ENCODE measurements around the gene ENDOG. TPM values are rescaled to one million over a fixed set of nuclear protein-coding genes. Genes with fewer than 3 reads are reported as not detected.

ENDOG gene
- total RNA-seq, 1 experiment from 2014 or later, result 48.3 TPM

DNA sequence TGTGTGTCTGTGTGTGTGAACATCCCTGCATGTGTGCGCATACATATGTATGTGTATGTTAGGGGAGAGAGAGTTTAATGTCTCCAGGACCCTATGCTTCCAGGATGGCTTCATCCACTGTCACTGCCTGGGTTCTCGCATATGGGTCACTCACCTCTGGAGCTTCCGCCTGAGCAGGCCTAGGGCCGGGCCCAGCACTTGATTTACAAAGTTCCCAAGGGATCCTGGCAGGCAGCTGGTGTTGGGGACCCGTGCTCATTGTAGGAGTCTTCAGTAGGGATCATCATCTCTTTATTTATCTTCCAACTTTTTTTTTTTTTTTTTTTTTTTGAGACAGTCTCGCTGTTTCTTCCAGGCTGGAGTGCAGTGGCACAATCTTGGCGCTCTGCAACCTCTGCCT lies 18.2 kb upstream of the ENDOG start:
- no peak for DNase-seq (ENCODE audit: low read depth)

DNA sequence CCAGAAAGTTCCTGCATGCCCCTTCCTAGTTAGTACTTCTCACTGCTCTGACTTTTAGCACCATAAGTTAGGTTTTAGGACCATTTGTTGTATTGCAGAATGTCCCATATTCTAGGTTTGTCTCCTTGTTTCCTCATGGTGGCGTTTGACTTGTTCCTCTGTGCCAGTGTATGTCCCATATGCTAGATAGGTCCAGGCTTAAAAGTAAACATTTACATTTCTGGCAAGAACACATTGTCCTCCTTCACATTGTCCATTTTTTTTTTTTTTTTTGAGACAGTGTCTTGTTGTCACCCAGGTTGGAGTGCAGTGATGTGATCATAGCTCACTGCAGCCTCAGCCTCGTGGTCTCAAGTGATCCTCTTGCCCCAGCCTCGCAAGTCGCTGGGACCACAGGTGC lies 15.8 kb upstream of the ENDOG start:
- no peak for DNase-seq (ENCODE audit: low read depth)

DNA sequence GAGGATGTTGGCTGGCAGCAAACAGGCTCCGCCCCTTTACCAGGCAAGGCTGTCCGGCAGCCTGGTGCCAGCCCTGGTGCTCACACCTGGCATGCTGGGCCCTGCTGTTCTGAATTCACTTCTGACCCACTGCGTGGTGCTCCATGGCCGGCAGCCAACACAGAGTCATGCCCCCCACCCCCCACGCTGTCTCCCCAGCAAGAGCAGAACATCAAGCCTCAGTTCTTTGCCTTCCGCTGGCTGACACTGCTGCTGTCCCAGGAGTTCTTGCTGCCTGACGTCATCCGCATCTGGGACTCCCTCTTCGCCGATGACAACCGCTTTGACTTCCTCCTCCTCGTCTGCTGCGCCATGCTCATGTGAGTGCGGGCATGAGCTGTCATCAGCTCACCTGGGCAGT lies 12.6 kb upstream of the ENDOG start:
- DNase-seq (ENCODE audit: low read depth), result no peak

DNA sequence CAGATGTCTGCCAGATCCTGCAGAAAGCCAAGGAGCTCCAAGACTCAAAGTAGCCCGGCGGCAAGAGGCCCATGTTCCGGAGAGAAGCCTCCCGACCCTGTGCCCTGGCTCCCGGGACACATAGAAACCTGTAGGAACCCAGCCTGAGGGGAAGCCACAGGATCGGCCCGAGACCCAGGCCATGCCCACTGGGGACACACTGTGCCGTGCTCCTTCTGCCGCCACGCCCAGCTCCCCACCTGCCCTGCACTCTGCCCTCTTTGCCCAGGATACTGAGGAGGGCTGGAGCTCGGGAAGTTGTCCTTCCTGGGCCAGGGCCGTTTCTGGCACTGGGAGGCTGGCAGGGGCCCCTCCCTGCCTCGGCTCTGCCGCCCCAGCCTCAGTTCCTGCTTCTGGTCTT lies 10.5 kb upstream of the ENDOG start:
- no peak for DNase-seq (ENCODE audit: low read depth)

DNA sequence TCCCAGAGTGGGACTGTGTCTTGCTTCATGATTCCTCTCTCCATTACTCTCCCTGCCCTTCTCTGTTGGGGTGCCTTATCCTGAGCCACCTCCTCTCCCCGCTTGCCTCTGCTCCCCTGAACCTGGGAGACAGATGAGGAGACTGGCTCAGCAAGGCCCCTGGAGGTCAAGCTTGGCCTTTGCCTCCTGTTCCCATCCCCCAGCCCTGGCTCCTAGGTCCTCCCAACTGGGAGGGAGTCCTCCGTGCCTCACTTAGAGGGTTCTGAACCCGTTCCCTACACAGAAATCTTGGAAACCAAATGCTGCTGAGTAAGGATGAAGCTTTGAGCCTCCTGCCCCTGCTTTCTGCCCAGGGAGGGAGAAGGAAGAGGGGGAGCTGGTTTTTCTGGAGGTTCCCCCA lies 9.8 kb upstream of the ENDOG start:
- DNase-seq (ENCODE audit: low read depth), result no peak

DNA sequence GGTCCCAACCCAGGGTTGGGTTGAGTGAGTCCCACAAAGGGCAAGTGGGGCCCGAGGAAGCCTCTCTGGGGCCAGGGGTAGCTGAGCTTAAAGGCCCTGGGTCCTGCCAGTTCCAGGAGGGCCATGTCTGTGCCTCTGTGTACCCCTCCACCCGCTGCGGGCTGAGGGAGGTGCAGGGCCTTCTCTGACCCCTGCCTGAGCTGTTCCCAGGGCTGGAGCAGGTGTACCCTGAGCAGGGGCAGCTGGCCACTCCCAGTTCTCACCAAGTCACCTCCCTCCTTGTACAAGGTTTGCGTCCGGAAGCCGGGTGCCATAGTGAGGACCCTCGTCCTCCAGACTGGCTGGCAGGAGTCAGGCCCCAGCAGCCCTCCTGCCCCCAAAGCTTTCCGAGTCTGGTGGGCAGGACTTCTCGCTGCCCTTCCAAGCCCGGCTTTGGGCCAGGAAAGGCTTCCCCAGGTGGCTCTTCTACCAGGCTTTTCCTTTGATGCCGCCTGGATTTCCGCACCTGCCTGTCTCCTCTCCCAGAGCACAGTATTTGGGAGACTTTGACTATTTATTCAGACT lies 9.2 kb upstream of the ENDOG start:
- no peak for DNase-seq (ENCODE audit: low read depth)

DNA sequence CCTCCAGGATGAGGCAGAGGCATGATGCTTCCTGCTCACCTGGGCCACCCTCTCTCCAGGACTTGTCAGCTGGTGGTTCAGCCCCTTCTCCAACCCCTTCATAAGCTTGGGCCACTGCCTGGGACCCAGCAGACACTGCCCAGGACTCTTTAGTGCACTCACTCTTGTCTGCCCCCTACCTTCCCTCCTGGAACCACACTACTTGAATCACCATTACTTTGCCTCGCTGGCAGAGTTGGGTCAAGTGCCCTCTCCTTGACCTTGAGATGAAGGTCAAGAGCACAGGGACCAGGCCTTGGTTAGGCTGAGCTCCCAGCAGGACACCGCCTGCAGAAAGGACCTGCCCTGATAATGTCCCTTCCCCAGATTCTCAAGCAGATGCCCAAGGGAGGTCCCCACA lies 8.5 kb upstream of the ENDOG start:
- DNase-seq (ENCODE audit: low read depth), result no peak

DNA sequence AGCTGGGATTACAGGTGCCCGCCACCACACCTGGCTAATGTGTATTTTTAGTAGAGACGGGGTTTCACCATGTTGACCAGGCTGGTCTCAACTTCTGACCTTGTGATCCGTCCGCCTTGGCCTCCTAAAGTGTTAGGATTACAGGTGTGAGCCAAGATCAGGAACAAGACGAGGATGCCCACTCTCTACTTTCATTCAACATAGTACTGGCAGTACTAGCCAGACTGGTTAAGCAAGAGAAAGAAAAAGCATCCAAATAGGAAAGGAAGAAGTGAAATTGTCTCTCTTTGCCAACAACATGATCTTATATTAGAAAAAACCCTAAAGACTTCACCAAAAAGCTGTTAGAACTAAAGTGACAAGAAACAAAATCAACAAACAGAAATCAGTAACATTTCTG lies 7.4 kb upstream of the ENDOG start:
- DNase-seq (ENCODE audit: low read depth), result no peak

DNA sequence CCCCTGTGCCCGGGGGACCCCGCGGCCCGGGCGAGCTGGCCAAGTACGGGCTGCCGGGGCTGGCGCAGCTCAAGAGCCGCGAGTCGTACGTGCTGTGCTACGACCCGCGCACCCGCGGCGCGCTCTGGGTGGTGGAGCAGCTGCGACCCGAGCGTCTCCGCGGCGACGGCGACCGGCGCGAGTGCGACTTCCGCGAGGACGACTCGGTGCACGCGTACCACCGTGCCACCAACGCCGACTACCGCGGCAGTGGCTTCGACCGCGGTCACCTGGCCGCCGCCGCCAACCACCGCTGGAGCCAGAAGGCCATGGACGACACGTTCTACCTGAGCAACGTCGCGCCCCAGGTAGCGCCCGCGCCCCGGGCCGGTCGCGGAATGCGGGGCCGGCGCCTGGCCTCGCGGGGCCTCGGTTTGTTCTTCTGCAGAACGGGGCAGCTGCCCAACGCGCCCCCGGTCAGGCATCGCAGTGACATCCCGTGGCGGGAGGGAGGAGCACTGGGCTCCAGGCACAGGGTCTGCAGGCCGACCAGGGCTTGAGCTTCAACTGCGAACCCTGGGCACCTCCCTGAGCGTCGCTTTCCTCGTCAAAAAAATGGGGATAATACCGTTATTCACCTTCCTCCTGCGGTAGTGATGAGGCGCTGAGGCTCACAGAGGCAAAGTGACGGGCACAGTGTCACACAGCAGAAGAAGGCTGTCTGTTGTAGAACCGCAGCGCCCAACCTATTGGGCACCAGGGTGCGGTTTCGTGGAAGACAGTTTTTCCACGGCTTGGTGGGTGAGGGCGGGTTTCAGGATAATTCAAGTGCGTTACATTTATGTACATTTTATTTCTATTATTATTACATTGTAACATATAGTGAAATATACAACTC lies 777 bp downstream of the ENDOG start:
- peak; percentile 24 for DNase-seq (ENCODE audit: low read depth)

DNA sequence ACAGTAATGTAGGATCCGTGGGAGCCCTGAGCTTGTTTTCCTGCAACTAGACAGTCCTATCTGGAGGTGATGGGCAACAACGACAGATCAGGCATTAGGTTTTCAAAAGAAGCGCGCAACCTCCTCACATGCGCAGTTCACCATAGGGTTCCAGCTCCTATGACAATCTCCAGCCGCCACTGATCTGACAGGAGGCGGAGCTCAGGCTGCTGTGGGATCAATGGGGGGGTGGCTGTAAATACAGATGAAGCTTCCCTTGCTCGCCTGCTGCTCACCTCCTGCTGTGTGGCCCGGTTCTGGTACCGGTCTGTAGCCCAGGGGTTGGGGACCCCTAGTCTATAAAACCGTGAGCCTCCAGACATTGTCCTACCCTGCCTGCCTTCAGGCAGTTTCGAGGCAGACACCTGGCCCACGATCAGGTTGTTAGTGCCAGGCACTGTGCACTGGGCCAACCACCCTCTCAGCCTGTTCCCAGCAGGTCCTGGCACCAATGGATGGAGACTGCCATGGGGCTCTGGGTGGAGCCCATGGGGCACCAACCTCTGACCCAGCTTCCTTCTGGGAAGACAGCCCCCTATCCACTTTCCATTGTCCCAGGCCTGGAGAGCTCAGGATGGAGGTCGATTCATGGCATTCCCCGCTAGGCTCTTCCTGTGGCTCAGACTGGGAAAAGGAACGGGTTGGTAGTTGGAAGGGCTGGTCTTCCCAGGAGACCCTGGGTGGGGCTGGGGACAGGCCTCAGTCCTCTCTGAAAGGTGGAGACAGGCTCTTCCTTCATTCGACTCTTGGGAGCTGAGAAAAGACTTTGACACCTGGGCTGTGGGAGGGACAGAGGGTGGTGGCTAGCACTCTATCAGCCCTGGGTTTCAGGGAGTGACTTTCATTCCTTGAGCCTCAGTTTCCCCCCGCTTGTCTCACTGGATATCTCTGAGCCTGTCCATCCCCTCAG lies 1.7 kb downstream of the ENDOG start:
- DNase-seq (ENCODE audit: low read depth), result no peak

DNA sequence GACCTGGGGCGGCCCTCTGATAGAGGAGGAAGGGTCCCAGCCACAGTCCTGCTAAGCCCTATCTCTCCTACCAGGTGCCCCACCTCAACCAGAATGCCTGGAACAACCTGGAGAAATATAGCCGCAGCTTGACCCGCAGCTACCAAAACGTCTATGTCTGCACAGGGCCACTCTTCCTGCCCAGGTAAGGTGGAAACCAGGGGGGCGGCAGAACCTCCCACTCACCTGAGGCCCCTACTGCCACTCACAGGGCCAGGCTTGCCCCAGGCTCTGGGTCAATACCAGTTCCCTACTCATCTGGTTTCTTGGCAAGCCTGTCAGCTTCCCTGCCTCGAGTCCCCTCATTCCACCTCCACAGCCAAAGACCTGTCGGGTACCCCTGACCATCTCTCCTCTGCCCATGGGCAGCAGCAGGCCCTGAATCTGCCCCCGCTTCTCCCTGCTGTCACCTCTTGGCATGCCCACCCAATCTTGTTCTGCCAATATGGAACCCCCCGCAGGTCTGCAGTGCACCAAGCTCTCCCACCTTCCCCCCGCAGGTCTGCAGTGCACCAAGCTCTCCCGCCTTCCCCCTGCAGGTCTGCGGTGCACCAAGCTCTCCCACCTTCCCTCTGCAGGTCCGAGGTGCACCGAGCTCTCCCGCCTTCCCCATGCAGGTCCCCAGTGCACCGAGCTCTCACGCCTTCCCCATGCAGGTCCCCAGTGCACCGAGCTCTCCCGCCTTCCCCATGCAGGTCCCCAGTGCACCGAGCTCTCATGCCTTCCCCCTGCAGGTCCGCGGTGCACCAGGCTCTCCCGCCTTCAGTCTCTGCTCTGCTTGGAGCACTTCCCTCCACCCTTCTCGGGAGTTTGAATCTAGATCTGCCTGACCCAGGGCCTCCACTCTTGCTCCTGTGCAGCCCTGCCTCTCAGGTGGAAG lies 2.6 kb downstream of the ENDOG start:
- no peak for DNase-seq (ENCODE audit: low read depth)

DNA sequence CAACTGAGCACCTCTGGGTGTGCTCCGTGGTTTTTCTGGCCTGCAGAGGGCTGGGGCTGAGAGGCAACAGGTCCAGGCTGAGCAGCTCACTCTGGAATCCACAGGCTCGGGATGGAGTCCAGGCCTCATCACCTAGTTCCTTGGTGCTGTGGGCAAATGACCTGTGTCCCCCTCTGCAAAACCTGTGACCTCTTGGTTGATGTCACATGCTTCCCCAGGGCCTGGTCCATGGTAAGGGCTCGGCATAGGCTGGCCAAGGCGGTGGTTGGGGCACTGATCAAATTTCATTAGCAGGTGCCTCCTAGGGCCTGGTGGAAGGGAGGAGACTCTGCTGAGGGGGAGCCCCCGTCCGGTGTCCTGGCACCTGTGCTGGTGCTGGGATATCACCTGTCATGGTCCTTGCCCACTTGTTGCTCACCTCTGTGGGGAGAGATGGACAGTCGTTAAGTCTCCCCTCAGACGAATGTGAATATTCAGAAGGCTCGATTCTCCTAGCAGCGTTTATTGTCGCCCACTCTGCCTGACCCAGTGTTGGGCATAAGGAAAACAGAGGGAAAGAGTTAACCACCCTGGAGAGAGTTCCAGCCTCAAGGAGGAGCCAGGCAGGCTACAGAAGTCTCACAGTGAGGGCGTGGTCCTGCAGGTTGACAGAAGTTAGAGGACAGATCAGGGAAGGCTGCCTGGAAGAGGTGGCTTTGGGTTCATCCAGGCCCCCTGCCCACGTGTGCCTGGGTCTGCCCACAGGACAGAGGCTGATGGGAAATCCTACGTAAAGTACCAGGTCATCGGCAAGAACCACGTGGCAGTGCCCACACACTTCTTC lies 3.5 kb downstream of the ENDOG start:
- DNase-seq (ENCODE audit: low read depth), result no peak

DNA sequence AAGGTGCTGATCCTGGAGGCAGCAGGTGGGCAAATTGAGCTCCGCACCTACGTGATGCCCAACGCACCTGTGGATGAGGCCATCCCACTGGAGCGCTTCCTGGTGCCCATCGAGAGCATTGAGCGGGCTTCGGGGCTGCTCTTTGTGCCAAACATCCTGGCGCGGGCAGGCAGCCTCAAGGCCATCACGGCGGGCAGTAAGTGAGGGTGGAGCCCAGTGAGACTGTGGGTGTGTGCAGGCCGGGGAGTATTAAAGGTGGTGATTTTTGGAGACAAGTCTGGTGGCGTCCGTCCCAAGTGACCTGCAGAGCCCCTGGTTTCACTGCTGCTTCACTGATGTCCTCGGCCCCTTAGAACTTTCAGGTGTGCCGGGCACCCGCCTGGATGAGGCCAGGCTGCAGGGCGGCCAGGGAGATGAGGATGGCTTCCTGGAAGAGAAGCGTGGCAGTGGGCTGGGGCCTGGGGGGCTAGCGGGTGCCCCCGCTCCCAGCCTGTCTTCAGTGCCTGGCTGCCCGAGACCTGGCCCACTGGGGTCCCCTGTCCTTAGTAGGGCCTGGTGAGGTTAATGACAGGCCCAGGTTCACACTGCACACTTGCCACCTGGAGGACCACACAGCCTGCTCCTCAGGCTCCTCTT lies 4.2 kb downstream of the ENDOG start:
- DNase-seq (ENCODE audit: low read depth), result no peak

DNA sequence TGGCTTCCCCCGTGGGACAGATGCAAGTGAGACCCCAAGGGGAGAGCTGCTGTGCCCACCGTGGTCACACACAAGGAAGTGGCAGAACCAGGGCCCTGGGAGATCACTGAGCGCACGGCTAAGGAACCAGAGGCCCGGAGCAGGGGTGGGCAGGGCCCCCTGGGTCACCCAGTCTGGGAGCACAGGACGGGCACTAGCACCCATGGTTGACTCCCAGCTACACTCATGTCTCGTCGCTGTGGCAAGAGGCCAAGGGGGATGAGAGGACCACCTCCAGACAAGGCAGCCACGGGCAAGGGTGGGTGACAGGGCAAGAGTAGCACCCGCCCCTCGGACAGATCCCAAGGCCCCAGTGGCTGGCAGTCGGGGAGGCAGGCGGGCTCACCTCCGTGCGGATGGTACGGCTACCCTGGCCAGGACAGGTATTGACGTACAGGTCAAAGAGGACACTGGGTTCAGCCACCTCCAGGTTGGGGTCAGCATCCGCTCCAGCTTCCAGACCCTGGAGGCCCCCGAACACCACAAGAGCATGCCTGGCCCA lies 5.1 kb downstream of the ENDOG start:
- no peak for DNase-seq (ENCODE audit: low read depth)

DNA sequence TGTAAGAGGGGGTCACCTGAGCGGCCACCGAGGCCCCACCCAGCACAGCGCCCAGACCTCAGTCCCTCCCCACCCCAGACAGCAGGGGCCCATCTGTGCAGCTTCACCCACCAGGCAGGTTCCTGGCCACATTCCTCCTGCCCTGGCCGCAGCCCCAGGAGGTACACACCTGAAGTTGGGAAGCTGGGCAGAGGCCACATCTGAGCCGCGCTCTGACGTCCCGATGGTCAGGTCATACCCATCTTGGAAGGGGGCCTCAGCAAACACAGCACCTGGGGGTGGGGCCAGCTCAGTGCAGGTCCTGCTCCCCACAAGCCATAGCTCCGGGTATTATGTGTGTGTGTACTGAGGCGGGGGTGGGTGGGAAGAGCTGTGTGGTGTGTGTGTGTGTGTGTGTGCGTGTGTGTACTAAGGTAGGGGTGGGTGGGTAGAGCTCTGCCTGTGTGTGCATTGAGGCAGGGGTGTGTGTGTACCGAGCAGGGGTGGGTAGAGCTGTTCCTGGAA lies 5.7 kb downstream of the ENDOG start:
- no peak for DNase-seq (ENCODE audit: low read depth)

DNA sequence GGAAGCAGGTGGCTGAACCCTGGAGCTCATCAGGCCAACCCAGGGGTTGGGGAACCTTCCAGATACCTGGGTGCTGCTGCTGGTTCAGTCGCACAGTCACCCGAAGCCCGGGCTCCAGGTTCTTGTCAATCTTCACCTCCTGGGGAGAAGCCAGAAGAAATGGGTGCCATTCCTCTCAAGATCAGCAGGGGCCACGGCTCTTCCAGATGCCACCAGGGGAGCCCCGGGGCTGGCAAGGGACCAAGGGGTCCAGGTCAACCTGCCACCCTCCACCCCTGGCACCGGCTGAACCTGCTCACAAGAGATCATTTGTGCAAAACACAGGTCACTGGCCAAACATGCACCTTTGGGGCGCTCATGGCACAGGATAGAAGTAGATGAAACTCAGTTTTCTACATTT lies 6.6 kb downstream of the ENDOG start:
- no peak for DNase-seq (ENCODE audit: low read depth)

DNA sequence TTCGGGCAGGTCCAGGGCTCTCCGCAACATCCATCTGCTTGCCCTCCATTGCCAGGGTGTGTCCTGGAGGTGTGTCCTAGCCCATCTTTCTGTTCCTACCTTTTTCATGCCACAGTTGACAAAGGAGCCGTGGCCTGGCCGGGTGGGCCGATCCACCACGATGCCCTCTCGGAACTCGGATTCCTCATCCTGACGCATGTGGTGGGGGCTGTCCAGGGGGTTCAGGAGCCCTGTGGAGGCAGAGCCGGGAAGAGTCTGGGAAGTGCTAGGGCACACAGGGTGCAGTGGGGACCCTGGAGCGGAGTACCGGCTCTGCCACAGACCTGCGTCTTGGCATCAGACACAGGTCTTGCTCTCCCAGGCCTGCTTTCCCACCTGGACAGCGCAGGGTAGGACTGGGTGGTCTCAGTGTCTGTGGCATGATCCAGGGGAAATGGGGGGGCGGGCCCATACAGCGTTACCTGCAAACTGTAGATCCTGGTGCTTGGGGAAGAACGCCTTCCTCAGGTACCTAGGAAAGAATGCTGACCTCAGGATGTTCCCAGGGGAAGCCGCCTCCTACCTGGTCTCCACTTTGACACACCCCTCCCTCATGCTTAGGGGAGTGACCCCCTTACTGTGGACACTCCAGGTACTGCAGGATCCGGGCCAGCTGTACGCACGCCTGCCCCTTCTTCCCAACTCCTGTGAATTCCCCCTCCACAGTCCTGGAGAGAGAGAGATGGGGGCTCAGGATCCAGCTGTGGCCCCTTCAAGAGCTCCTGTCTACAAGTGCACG lies 7.8 kb downstream of the ENDOG start:
- DNase-seq (ENCODE audit: low read depth), result no peak

DNA sequence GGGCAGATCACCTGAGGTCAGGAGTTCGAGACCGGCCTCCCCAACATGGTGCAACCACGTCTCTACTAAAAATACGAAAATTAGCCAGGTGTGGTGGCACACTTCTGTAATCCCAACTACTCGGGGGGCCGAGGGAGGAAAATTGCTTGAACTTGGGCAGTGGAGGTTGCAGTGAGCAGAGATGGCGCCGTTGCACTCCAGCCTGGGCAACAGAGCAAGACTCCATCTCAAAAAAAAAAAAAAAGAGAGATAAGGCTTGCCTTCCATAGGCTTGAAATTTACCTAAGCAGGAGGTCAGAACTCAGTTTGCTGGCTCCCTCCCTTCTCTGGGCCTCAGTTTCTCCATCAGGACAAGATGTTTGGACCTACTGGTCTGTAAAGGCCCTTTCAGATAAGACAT lies 10.0 kb downstream of the ENDOG start:
- no peak for DNase-seq (ENCODE audit: low read depth)
